Activated CD4-positive, alpha-beta T cell treated with anti-CD3 and anti-CD28 coated beads, Interleukin-10, Interleukin-2, amounts not matched to agents 100 ng/mL and 50 ng/mL, durations not matched to agents 16 hours and 8 hours (primary cell): ENCODE results near the gene VRTN.
A peak's percentile ranks its signal among the peaks of the same experiment; 100 is the strongest.
"Not testable (repeated sequence)": the region's sequence is repeated elsewhere in the genome, so short reads cannot be mapped to it uniquely, and the experiment has no call there.

ENCODE experiments used
- DNase-seq: peaks from one replicate; pipeline ENCODE4 v3.0.0-alpha.2; 2020

Gene VRTN

GRCh38 chr14:74350211-74350927, 2.1 kb downstream of the VRTN start:
- no peak for DNase-seq

GRCh38 chr14:74350928-74351323, 2.7 kb downstream of the VRTN start:
- no peak for DNase-seq

DNA sequence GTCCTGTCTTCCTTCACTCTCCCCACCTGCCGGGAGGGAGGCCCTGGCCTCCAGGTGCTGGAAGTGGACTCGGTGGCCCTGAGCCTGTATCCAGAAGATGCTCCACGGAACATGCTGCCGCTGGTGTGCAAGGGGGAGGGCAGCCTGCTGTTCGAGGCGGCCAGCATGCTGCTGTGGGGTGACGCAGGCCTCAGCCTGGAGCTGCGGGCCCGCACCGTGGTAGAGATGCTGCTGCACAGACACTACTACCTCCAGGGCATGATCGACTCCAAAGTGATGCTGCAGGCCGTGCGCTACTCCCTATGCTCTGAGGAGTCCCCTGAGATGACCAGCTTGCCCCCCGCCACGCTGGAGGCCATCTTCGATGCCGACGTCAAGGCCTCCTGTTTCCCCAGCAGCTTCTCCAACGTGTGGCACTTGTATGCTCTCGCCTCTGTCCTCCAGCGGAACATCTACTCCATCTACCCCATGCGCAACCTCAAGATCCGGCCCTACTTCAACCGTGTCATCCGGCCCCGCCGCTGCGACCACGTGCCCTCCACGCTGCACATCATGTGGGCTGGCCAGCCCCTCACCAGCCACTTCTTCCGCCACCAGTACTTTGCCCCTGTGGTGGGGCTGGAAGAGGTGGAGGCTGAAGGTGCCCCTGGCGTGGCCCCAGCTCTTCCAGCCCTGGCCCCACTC, 8.8 kb downstream of the VRTN start:
- no peak for DNase-seq

DNA sequence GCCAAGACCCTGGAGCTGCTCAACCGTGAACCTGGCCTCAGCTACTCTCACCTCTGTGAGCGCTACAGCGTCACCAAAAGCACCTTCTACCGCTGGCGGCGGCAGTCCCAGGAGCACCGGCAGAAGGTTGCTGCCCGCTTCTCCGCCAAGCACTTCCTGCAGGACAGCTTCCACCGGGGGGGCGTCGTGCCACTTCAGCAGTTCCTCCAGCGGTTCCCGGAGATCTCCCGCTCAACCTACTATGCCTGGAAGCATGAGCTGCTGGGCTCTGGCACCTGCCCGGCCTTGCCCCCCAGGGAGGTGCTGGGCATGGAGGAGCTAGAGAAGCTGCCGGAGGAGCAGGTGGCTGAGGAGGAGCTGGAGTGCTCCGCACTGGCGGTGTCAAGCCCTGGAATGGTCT, 9.3 kb downstream of the VRTN start:
- no peak for DNase-seq

- DNase-seq: no peak
These were observed 10.0 kb downstream of the VRTN start for GRCh38 chr14:74358176-74358829.

- DNase-seq: no peak
These were observed 11.9 kb downstream of the VRTN start for GRCh38 chr14:74360163-74360562.

DNA sequence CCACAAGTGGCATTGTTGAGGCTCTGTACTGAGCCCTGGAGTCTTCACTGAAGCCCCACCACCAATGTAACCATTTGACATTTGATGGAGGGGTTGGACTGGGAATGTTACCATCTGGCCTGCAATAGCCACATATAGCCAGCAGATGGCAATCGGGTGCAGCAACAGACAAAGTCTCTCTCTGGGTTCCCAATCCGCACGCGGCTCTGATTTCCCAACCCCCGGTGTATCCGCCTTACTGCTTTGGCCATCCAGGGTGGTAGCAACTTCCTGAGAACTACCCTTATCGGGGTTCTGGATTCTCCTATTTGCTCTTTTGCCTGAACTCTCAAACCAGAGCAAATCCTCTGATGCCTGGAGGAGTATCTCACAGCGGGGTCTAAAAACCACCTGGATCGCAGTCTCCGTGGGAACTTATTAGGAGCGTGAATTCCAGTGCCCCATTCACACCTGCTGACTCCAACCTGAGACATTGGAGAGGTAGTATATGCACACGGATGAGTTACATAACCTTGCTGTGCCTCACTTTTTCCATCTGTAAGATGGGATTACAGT, 14.2 kb downstream of the VRTN start:
- DNase-seq: peak; percentile 72

- DNase-seq: no peak
These were observed 16.1 kb downstream of the VRTN start for GRCh38 chr14:74364271-74364880.

GRCh38 chr14:74368026-74368425, 19.8 kb downstream of the VRTN start:
- DNase-seq: no peak

DNA sequence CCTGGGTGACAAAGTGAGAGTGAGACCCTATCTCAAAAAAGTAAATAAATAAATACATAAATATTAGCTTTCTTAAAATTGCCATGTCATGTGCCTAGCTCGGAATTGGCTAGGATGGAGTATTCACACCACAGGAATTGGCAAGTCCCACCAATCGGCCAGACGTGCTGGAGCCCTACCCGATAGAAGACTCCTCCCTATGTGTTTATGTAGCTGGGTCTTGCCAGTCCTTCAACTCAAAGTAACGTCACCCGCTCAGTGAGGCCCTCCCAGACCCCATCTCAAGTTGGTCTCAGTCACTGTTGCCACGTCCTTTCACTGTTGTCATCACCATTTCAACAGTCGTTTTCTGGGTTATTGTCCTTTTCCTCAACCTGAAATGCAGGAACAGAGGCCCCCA, 20.2 kb downstream of the VRTN start:
- no peak for DNase-seq

- DNase-seq: no peak
These were observed 29.9 kb downstream of the VRTN start for GRCh38 chr14:74377976-74378690.

- no peak for DNase-seq
These were observed 31.9 kb downstream of the VRTN start for GRCh38 chr14:74380172-74380571.

DNA sequence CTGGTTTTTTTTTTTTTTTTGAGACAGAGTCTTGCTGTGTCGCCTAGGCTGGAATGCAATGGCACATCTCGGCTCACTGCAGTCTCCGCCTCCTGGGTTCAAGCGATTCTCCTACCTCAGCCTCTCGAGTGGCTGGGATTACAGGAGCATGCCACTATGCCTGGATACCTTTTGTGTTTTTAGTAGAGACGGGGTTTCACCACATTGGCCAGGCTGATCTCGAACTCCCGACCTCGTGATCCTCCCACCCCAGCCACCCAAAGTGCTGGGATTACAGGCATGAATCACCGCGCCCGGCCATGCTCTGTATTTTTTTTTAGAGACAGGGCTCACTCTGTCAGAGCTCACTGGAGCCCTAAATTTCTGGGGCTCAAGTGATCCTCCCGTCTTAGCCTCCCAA, 32.6 kb downstream of the VRTN start:
- no peak for DNase-seq

GRCh38 chr14:74381571-74381970, 33.3 kb downstream of the VRTN start:
- not testable (repeated sequence) for DNase-seq

DNA sequence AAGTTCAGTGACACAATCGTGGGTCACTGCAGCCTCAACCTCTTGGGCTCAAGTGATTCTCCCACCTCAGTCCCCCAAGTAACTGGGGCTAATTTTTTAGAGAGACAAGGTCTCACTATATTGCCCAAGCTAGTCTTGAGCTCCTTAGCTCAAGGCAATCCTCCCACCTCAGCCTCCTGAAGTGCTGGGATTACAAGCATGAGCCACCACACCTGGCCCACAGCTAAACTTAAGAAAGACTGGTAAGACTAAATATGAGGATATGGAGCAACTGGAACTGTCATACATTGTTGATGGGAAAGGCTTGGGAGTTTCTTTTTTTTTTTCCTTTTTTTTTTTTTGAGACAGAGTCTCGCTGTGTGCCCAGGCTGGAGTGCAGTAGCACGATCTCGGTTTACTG, 34.0 kb downstream of the VRTN start:
- no peak for DNase-seq

DNA sequence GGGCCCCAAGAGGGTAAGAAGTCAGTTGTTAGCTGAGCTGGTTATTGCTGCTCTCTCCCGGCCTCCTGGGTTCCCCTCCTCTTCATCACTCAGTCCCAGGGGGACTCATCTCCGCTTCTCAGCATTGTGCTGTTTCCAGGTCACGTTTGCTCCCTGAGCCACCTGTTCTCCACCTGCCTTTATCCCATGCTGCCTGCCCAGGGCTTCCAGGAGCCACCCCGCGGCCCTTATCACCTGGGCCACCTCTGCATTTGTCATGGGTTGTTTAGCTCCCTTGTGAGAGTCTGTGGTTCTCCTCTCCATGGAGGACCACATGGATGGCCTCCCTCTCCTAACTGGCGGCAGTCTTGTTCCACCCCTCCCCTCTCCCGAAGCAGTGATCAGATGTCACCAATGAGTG, 41.7 kb downstream of the VRTN start:
- no peak for DNase-seq

- DNase-seq: not testable (repeated sequence)
These were observed 42.2 kb downstream of the VRTN start for GRCh38 chr14:74390505-74390904.

DNA sequence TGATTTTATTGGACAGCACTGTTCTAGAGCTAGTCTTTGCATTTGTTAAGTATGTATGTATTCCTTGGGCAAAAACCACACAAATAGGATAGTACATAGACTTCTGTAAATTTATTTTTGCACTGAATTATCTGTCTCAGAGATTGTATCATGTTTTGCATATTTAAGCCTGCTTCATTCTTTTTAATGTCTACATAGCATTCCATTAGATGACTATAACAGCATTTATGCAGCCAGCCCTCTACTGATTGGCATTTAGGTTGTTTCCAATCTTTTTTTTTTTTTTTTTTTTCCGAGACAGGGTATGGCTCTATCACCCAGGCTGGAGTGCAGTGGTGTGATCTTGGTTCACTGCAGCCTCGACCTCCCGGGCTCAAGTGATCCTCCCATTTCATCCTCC, 43.2 kb downstream of the VRTN start:
- DNase-seq: no peak

DNA sequence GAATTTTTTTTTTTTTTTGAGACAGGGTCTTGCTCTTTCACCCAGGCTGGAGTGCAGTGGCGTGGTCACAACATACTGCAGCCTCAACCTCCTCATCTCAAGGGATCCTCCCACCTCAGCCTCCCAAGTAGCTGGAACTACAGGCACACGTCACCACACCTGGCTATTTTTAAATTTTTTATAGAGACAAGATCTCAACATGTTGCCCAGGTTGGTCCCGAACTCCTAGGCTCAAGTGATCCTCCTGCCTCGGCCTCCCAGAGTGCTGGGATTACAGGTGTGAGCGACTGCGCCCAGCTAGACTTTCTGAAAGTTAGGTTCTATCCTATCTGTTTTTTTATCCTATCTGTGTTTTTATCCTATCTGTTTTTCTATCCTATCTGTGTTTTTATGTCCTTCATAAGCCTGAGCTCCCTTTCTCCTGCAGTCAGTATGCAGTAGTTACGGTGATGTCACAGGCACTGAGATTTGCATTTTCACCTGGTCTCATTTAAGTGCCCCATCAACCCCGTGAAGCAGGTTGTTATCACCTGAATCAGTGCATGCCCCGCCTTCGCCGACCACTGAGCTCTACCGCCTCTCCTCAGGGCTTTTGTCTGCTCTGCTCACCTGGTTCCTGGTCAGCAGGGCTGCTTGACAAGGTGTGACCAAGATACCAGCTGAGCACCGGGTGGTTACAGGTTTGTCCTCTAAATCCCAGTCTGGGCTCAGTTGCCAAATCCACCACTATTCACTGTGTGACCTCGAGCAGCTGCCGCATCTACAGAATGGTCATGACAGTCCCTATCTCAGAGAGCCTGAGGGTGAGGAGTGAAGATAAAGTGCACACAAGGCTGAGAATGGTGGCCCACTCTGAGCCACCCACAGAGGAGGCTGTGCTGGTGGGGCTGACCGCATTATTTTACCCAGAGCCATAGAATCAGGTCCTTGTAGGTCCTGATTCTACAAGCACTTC, 44.6 kb downstream of the VRTN start:
- no peak for DNase-seq

DNA sequence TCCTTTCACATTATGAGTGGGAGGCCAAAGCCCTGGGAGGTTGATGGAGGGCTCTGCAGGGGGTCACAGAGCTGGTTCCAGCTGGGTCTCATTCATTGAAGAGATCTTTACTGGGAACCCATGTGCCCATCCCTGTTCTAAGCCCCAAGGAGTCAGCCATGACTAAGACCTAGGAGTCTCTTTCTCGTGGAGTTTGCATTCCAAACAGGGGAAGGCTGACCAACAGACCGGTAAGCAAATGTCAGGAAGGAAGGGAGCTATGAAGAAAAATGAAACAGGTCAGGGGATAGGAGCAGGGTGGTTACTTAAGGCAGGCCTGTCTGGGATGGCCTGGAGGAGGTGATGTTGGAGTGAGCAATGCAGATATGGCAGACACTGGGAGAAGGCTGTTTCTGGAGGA, 46.3 kb downstream of the VRTN start:
- no peak for DNase-seq

- DNase-seq: no peak
These were observed 46.8 kb downstream of the VRTN start for GRCh38 chr14:74395094-74395493.
